ENCODE measurements around the gene SPATA9. TPM values are rescaled to one million over a fixed set of nuclear protein-coding genes. Genes with fewer than 3 reads are reported as not detected.
"Not testable (repeated sequence)": the region's sequence is repeated elsewhere in the genome, so short reads cannot be mapped to it uniquely, and the experiment has no call there.

Gene SPATA9
- total RNA-seq, 1 experiment from 2014 or later, result not detected

GRCh38 chr5:95711501-95712346 lies 28.9 kb upstream of the SPATA9 start:
- Histone ChIP-seq H3K27me3 (ENCODE audit: low read length) (no peaks in the 10 kb centered on the region), H4K20me1 (ENCODE audit: insufficient read depth, low read depth, low read length) (no peaks in the 10 kb centered on the region), H3K9me3 (ENCODE audit: low read length) (no peaks in the 10 kb centered on the region), H2AFZ (ENCODE audit: low read length) (no peak overlapping the region), H3K79me2 (ENCODE audit: low read length) (no peaks in the 10 kb centered on the region), H3K9ac (ENCODE audit: low read length) (no peak overlapping the region), H3K27ac (ENCODE audit: low read length) (no peak overlapping the region), H3K4me2 (ENCODE audit: low read depth, low read length, poor library complexity, severe bottlenecking) (no peak overlapping the region), H3K36me3 (ENCODE audit: insufficient read depth, low read length) (no peaks in the 10 kb centered on the region), H3K9me2 (replicated peaks; ENCODE audit: insufficient read depth, low read length) (no peaks in the 10 kb centered on the region), H3K4me1 (ENCODE audit: low read length) (no peaks in the 10 kb centered on the region), H3K4me3 (ENCODE audit: low read length) (no peak overlapping the region)
- DNase-seq, result no peak

DNA sequence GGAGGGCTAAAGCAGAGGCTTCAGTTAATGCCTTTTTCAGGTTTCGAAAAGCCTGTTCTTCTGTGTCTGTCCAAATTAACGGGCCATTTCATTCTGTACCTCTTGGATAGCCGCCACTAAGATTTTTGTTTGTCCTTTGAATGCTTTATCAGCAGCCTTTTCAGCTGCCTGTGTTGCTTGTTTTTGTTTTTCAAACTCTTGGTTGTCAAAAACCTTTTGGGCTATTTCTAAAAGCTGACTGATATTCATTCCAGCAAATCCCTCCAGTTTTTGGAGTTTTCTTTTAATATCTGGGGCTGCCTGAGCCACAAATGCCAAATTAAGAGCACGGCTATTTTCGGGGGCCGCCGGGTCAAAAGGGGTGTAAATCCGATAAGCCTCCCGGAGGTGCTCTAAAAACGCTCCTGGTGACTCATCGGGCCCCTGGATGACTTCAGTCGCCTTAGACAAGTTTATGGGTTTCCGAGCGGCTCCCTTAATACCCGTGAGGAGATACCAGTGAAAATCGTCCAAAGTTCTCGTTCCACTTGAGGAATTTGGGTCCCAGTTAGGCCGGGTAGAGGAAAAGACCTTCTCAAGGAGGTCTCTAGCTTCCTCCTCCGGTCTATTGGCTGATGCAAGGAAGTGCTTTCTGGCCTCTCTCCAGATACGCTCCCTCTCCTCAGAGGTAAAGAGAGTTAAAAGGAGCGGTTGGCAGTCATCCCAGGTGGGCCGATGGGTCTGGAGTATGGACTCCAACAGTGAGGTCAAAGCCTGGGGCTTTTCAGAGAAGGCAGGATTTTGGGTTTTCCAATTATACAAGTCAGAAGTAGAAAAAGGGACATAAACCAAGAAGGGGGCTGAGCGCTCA lies 28.1 kb upstream of the SPATA9 start:
- not testable (repeated sequence) for H3K9me2 ChIP-seq (replicated peaks; ENCODE audit: insufficient read depth, low read length); H3K4me2 ChIP-seq (ENCODE audit: low read depth, low read length, poor library complexity, severe bottlenecking); H3K27ac ChIP-seq (ENCODE audit: low read length); H4K20me1 ChIP-seq (ENCODE audit: insufficient read depth, low read depth, low read length); H3K9me3 ChIP-seq (ENCODE audit: low read length); H2AFZ ChIP-seq (ENCODE audit: low read length); H3K4me3 ChIP-seq (ENCODE audit: low read length); H3K79me2 ChIP-seq (ENCODE audit: low read length); H3K9ac ChIP-seq (ENCODE audit: low read length); DNase-seq; H3K27me3 ChIP-seq (ENCODE audit: low read length); H3K4me1 ChIP-seq (ENCODE audit: low read length); H3K36me3 ChIP-seq (ENCODE audit: insufficient read depth, low read length)

- Histone ChIP-seq H3K27ac (ENCODE audit: low read length) (no peak overlapping the region), H3K79me2 (ENCODE audit: low read length) (no peaks in the 10 kb centered on the region), H3K9me3 (ENCODE audit: low read length) (no peaks in the 10 kb centered on the region), H3K36me3 (ENCODE audit: insufficient read depth, low read length) (no peaks in the 10 kb centered on the region), H3K4me1 (ENCODE audit: low read length) (no peaks in the 10 kb centered on the region), H3K4me3 (ENCODE audit: low read length) (no peak overlapping the region), H4K20me1 (ENCODE audit: insufficient read depth, low read depth, low read length) (no peaks in the 10 kb centered on the region), H3K27me3 (ENCODE audit: low read length) (no peaks in the 10 kb centered on the region), H2AFZ (ENCODE audit: low read length) (no peak overlapping the region), H3K9ac (ENCODE audit: low read length) (no peak overlapping the region), H3K4me2 (ENCODE audit: low read depth, low read length, poor library complexity, severe bottlenecking) (no peak overlapping the region), H3K9me2 (replicated peaks; ENCODE audit: insufficient read depth, low read length) (no peaks in the 10 kb centered on the region)
- no peak for DNase-seq
Observed at GRCh38 chr5:95709967-95710650, 27.3 kb upstream of the SPATA9 start.

DNA sequence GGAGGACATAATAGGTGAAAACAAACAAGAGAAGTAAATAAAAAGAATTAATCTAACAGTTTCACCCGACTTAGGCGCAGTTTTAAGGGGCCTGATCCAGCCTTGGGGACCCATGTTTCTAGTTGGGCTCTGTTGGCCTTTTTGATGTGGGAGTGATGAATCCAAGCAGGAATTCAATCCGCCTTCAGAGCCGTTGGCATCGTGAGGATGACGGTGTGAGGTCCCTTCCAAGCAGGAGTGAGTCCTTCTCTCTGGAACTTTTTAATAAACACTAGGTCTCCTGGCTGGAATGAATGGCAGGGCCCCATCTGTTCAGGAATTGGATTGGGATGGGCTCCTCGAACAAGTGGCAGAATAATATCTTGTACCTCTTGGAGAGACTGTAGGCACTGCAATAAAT lies 26.1 kb upstream of the SPATA9 start:
- Histone ChIP-seq H3K9me3 (ENCODE audit: low read length) (no peaks in the 10 kb centered on the region), H3K4me3 (ENCODE audit: low read length) (no peak overlapping the region), H3K79me2 (ENCODE audit: low read length) (no peaks in the 10 kb centered on the region), H3K27me3 (ENCODE audit: low read length) (no peaks in the 10 kb centered on the region), H3K4me1 (ENCODE audit: low read length) (no peaks in the 10 kb centered on the region), H3K36me3 (ENCODE audit: insufficient read depth, low read length) (no peaks in the 10 kb centered on the region), H4K20me1 (ENCODE audit: insufficient read depth, low read depth, low read length) (no peaks in the 10 kb centered on the region), H3K9me2 (replicated peaks; ENCODE audit: insufficient read depth, low read length) (no peaks in the 10 kb centered on the region), H3K4me2 (ENCODE audit: low read depth, low read length, poor library complexity, severe bottlenecking) (no peak overlapping the region), H3K9ac (ENCODE audit: low read length) (no peak overlapping the region), H2AFZ (ENCODE audit: low read length) (no peak overlapping the region), H3K27ac (ENCODE audit: low read length) (no peak overlapping the region)
- DNase-seq, result no peak

- not testable (repeated sequence) for DNase-seq; H3K9me3 ChIP-seq (ENCODE audit: low read length); H4K20me1 ChIP-seq (ENCODE audit: insufficient read depth, low read depth, low read length); H3K27me3 ChIP-seq (ENCODE audit: low read length); H3K4me1 ChIP-seq (ENCODE audit: low read length); H3K4me3 ChIP-seq (ENCODE audit: low read length); H3K27ac ChIP-seq (ENCODE audit: low read length); H3K36me3 ChIP-seq (ENCODE audit: insufficient read depth, low read length); H2AFZ ChIP-seq (ENCODE audit: low read length); H3K9me2 ChIP-seq (replicated peaks; ENCODE audit: insufficient read depth, low read length); H3K9ac ChIP-seq (ENCODE audit: low read length); H3K4me2 ChIP-seq (ENCODE audit: low read depth, low read length, poor library complexity, severe bottlenecking); H3K79me2 ChIP-seq (ENCODE audit: low read length)
Observed at GRCh38 chr5:95707534-95708188, 24.9 kb upstream of the SPATA9 start.

GRCh38 chr5:95707055-95707454 lies 24.3 kb upstream of the SPATA9 start:
- Histone ChIP-seq H3K9ac (ENCODE audit: low read length) (no peak overlapping the region), H3K9me2 (replicated peaks; ENCODE audit: insufficient read depth, low read length) (no peaks in the 10 kb centered on the region), H3K4me1 (ENCODE audit: low read length) (no peaks in the 10 kb centered on the region), H3K4me3 (ENCODE audit: low read length) (no peak overlapping the region), H3K9me3 (ENCODE audit: low read length) (no peaks in the 10 kb centered on the region), H3K27ac (ENCODE audit: low read length) (no peak overlapping the region), H3K79me2 (ENCODE audit: low read length) (no peaks in the 10 kb centered on the region), H3K4me2 (ENCODE audit: low read depth, low read length, poor library complexity, severe bottlenecking) (no peak overlapping the region), H3K36me3 (ENCODE audit: insufficient read depth, low read length) (no peaks in the 10 kb centered on the region), H2AFZ (ENCODE audit: low read length) (no peak overlapping the region), H4K20me1 (ENCODE audit: insufficient read depth, low read depth, low read length) (no peaks in the 10 kb centered on the region), H3K27me3 (ENCODE audit: low read length) (no peaks in the 10 kb centered on the region)
- DNase-seq, result no peak

GRCh38 chr5:95706196-95706595 lies 23.4 kb upstream of the SPATA9 start:
- not testable (repeated sequence) for H3K9me2 ChIP-seq (replicated peaks; ENCODE audit: insufficient read depth, low read length); H2AFZ ChIP-seq (ENCODE audit: low read length); H4K20me1 ChIP-seq (ENCODE audit: insufficient read depth, low read depth, low read length); H3K79me2 ChIP-seq (ENCODE audit: low read length); H3K9me3 ChIP-seq (ENCODE audit: low read length); H3K4me2 ChIP-seq (ENCODE audit: low read depth, low read length, poor library complexity, severe bottlenecking); H3K4me1 ChIP-seq (ENCODE audit: low read length); H3K27ac ChIP-seq (ENCODE audit: low read length); H3K9ac ChIP-seq (ENCODE audit: low read length); H3K36me3 ChIP-seq (ENCODE audit: insufficient read depth, low read length); H3K27me3 ChIP-seq (ENCODE audit: low read length); H3K4me3 ChIP-seq (ENCODE audit: low read length); DNase-seq

- Histone ChIP-seq H3K36me3 (ENCODE audit: insufficient read depth, low read length) (no peaks in the 10 kb centered on the region), H3K9me2 (replicated peaks; ENCODE audit: insufficient read depth, low read length) (no peaks in the 10 kb centered on the region), H3K4me1 (ENCODE audit: low read length) (no peaks in the 10 kb centered on the region), H3K9me3 (ENCODE audit: low read length) (no peaks in the 10 kb centered on the region), H3K4me2 (ENCODE audit: low read depth, low read length, poor library complexity, severe bottlenecking) (no peak overlapping the region), H3K9ac (ENCODE audit: low read length) (no peak overlapping the region), H3K27ac (ENCODE audit: low read length) (no peak overlapping the region), H4K20me1 (ENCODE audit: insufficient read depth, low read depth, low read length) (no peaks in the 10 kb centered on the region), H3K27me3 (ENCODE audit: low read length) (0 out of 2 replicates have a peak, but pooled peaks cover 2% of the 10 kb centered on the region), H3K4me3 (ENCODE audit: low read length) (no peak overlapping the region), H3K79me2 (ENCODE audit: low read length) (no peaks in the 10 kb centered on the region), H2AFZ (ENCODE audit: low read length) (no peak overlapping the region)
- DNase-seq, result no peak
Observed at GRCh38 chr5:95704150-95704549, 21.4 kb upstream of the SPATA9 start.
